CD4-positive, alpha-beta T cell treated with Interleukin-1 beta for 1 hour (primary cell): Measurements from ENCODE around the gene IRF2.
A peak's percentile ranks its signal among the peaks of the same experiment; 100 is the strongest.

Experiments used
- DNase-seq, 2 donors: peaks; one replicate each; pipeline ENCODE4 v3.0.0-alpha.2; 2020 to 2022

Gene IRF2

GRCh38 chr4:184450045-184450444, 24.3 kb downstream of the IRF2 start:
- DNase-seq = no peak

GRCh38 chr4:184448821-184449220, 25.5 kb downstream of the IRF2 start:
- DNase-seq = peak; percentile 26 to 27

- no peak for DNase-seq
Measured at GRCh38 chr4:184448141-184448540, 26.2 kb downstream of the IRF2 start.

GRCh38 chr4:184447664-184448063, 26.7 kb downstream of the IRF2 start:
- no peak for DNase-seq

- DNase-seq = no peak
Measured at GRCh38 chr4:184446132-184446658, 28.2 kb downstream of the IRF2 start.

- DNase-seq = peak in 1 of 2 donors; percentile 61
Measured at GRCh38 chr4:184444953-184445309, 29.4 kb downstream of the IRF2 start.

GRCh38 chr4:184444215-184444952, 30.0 kb downstream of the IRF2 start:
- no peak for DNase-seq

- no peak for DNase-seq
Measured at GRCh38 chr4:184443318-184443717, 31.0 kb downstream of the IRF2 start.

GRCh38 chr4:184442314-184442635, 32.1 kb downstream of the IRF2 start:
- DNase-seq = no peak

GRCh38 chr4:184441461-184442313, 32.7 kb downstream of the IRF2 start:
- no peak for DNase-seq

GRCh38 chr4:184440595-184441358, 33.6 kb downstream of the IRF2 start:
- DNase-seq = no peak

- no peak for DNase-seq
Measured at GRCh38 chr4:184439856-184440594, 34.3 kb downstream of the IRF2 start.

- DNase-seq = no peak
Measured at GRCh38 chr4:184439386-184439785, 35.0 kb downstream of the IRF2 start.

GRCh38 chr4:184438375-184438774, 36.0 kb downstream of the IRF2 start:
- DNase-seq = no peak

GRCh38 chr4:184437565-184438265, 36.6 kb downstream of the IRF2 start:
- DNase-seq = no peak

- DNase-seq = no peak
Measured at GRCh38 chr4:184434501-184435066, 39.8 kb downstream of the IRF2 start.

GRCh38 chr4:184434021-184434420, 40.3 kb downstream of the IRF2 start:
- no peak for DNase-seq

- no peak for DNase-seq
Measured at GRCh38 chr4:184433258-184433892, 41.0 kb downstream of the IRF2 start.

GRCh38 chr4:184432127-184432922, 42.0 kb downstream of the IRF2 start:
- DNase-seq = no peak

GRCh38 chr4:184430163-184430562, 44.2 kb downstream of the IRF2 start:
- no peak for DNase-seq
